ENCODE data around the gene RYR3. TPM values are rescaled to one million over a fixed set of nuclear protein-coding genes. Genes with fewer than 3 reads are reported as not detected.

The RYR3 gene
- total RNA-seq, 1 donor from 2014 or later, result 4.8 TPM

DNA sequence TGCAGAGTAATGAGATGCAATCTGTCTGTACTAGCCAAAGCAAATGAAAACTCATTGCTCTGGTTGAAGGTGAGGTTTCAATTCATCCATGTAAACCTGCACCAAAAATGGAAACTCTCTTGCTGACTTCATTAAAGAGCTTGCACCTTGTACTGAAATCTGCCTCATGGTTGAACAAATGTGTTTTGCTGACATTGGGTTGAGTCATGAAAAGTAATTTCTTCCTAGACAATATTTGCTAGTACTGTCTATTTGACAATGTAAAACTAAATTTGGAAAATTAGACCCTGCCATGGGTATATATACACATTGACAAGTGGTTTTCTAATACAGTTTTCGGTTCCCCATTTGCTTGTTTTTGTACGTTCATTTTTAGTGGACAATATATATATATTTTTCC lies 33.3 kb downstream of the RYR3 start:
- Mint-ChIP-seq H3K9me3 (ENCODE audit: unreplicated experiment) (no peaks in the 10 kb centered on the region), H3K27me3 (ENCODE audit: unreplicated experiment) (no peaks in the 10 kb centered on the region), H3K36me3 (ENCODE audit: low read depth, unreplicated experiment) (no peaks in the 10 kb centered on the region), H3K4me1 (ENCODE audit: unreplicated experiment) (no peaks in the 10 kb centered on the region), H3K4me3 (ENCODE audit: unreplicated experiment) (no peak overlapping the region), H3K27ac (ENCODE audit: unreplicated experiment) (no peak overlapping the region)
- TF ChIP-seq, protein P1, sequence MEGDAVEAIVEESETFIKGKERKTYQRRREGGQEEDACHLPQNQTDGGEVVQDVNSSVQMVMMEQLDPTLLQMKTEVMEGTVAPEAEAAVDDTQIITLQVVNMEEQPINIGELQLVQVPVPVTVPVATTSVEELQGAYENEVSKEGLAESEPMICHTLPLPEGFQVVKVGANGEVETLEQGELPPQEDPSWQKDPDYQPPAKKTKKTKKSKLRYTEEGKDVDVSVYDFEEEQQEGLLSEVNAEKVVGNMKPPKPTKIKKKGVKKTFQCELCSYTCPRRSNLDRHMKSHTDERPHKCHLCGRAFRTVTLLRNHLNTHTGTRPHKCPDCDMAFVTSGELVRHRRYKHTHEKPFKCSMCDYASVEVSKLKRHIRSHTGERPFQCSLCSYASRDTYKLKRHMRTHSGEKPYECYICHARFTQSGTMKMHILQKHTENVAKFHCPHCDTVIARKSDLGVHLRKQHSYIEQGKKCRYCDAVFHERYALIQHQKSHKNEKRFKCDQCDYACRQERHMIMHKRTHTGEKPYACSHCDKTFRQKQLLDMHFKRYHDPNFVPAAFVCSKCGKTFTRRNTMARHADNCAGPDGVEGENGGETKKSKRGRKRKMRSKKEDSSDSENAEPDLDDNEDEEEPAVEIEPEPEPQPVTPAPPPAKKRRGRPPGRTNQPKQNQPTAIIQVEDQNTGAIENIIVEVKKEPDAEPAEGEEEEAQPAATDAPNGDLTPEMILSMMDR (IDR thresholded peaks at IDR 0.05; ENCODE audit: unreplicated experiment), result no peak
- DNase-seq (ENCODE audit: low spot score), result no peak

DNA sequence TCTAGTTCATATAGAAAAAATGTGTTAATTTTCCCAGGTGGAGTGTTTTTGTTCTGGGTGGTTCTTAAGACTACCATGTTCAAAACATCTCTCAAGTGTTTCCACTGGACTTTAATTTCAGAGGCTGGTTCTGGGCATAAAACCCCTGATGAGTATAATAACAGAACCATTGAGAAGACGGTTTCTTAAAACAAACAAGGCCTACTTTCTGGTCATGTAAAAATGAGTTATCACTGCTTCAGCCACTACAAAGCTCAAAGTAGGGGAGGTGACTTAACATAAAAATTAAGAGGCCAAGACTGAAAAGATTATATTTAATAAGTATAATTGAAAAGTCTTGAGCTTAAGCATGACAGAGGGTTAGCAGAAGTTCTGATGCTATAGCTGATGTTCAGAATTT lies 33.8 kb downstream of the RYR3 start:
- no peaks in the 10 kb centered on the region for H3K4me1 Mint-ChIP-seq (ENCODE audit: unreplicated experiment)
- no peaks in the 10 kb centered on the region for H3K36me3 Mint-ChIP-seq (ENCODE audit: low read depth, unreplicated experiment)
- H3K4me3 Mint-ChIP-seq (ENCODE audit: unreplicated experiment), result no peak overlapping the region
- H3K9me3 Mint-ChIP-seq (ENCODE audit: unreplicated experiment), result no peaks in the 10 kb centered on the region
- TF ChIP-seq, protein P1 (IDR thresholded peaks at IDR 0.05; ENCODE audit: unreplicated experiment), result no peak
- H3K27ac Mint-ChIP-seq (ENCODE audit: unreplicated experiment), result no peak overlapping the region
- no peaks in the 10 kb centered on the region for H3K27me3 Mint-ChIP-seq (ENCODE audit: unreplicated experiment)
- DNase-seq (ENCODE audit: low spot score), result no peak

DNA sequence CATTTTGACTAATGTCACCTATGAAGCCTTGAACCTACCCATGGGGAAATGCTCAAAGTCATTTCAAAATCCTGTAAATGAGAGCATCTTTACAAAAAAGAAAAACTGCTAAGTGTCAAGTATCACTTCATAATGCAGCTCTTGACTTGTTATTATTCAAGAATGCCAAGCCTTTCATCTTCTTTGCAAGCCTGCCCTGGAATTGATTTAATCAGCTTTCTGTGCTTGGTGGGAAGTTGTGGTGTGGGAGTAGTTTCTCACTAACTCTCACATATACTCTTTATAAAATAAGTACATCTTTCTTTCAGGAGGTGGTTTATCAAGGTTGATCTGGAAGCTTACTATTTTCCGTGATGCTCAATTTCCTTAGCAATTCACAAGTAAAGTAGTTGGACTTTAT lies 43.6 kb downstream of the RYR3 start:
- DNase-seq (ENCODE audit: low spot score), result no peak
- H3K36me3 Mint-ChIP-seq (ENCODE audit: low read depth, unreplicated experiment), result no peaks in the 10 kb centered on the region
- no peaks in the 10 kb centered on the region for H3K9me3 Mint-ChIP-seq (ENCODE audit: unreplicated experiment)
- H3K4me1 Mint-ChIP-seq (ENCODE audit: unreplicated experiment), result no peaks in the 10 kb centered on the region
- no peak overlapping the region for H3K27ac Mint-ChIP-seq (ENCODE audit: unreplicated experiment)
- TF ChIP-seq, protein P1 (IDR thresholded peaks at IDR 0.05; ENCODE audit: unreplicated experiment), result no peak
- H3K4me3 Mint-ChIP-seq (ENCODE audit: unreplicated experiment), result no peak overlapping the region
- no peaks in the 10 kb centered on the region for H3K27me3 Mint-ChIP-seq (ENCODE audit: unreplicated experiment)

DNA sequence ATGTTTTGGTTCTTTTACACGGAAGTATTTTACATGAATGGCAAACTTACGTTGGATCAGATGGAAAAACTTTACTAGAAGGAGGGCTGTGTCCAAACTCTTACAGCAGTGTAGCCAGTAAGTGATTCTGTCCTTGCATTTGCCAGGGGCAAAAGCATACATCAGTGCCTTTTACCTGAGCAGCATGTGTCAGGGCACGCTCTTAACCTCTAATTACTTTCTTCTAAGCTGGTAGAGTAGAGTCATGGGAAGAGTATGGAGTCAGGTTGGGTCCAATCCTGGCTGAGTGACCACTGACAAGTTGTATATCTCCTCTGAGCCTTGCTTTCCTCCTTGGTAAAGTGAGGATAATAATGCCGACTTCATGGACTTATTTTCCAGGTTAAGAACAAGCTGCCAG lies 47.1 kb downstream of the RYR3 start:
- Mint-ChIP-seq H3K4me1 (ENCODE audit: unreplicated experiment) (no peaks in the 10 kb centered on the region), H3K36me3 (ENCODE audit: low read depth, unreplicated experiment) (no peaks in the 10 kb centered on the region), H3K27ac (ENCODE audit: unreplicated experiment) (no peak overlapping the region)

DNA sequence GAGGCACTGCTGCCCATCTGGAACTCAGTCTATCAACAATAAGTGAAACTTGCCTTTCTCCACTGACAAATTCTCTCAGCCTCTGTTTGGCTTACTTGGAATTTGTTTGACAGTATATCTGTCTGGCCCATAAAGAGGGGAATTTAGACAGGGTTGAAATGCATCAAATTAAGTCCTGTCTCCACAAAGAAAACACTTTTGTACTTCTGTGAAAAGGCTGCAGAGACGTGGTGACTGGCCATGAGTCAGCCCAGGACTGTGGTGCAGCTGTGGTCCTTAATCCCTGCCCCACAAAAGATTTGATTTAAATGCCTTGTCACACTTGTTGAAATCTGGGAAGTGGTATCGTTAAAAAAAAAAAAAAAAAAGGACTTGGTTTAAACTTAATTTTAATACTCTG lies 47.5 kb downstream of the RYR3 start:
- TF ChIP-seq, protein P1 (IDR thresholded peaks at IDR 0.05; ENCODE audit: unreplicated experiment), result no peak
- no peak overlapping the region for H3K4me3 Mint-ChIP-seq (ENCODE audit: unreplicated experiment)

More for the DNA sequence above, 47.1 kb downstream of the RYR3 start:
- TF ChIP-seq, protein P1 (IDR thresholded peaks at IDR 0.05; ENCODE audit: unreplicated experiment), result no peak
- DNase-seq (ENCODE audit: low spot score), result no peak
- Mint-ChIP-seq H3K4me3 (ENCODE audit: unreplicated experiment) (no peak overlapping the region), H3K9me3 (ENCODE audit: unreplicated experiment) (no peaks in the 10 kb centered on the region), H3K27me3 (ENCODE audit: unreplicated experiment) (no peaks in the 10 kb centered on the region)

More for the DNA sequence above, 47.5 kb downstream of the RYR3 start:
- H3K27me3 Mint-ChIP-seq (ENCODE audit: unreplicated experiment), result no peaks in the 10 kb centered on the region
- DNase-seq (ENCODE audit: low spot score), result no peak
- no peak overlapping the region for H3K27ac Mint-ChIP-seq (ENCODE audit: unreplicated experiment)
- H3K4me1 Mint-ChIP-seq (ENCODE audit: unreplicated experiment), result no peaks in the 10 kb centered on the region
- no peaks in the 10 kb centered on the region for H3K9me3 Mint-ChIP-seq (ENCODE audit: unreplicated experiment)
- no peaks in the 10 kb centered on the region for H3K36me3 Mint-ChIP-seq (ENCODE audit: low read depth, unreplicated experiment)

Data from endothelial cell (in vitro differentiated cells).